GM12878 (cell line): ENCODE data around the gene CCDC134.

Experiments
- ATF2 ChIP-seq: IDR thresholded peaks from 2 replicates; pipeline ENCODE4 v1.6.1; 2012; ENCODE audit warnings: low read length, inconsistent platforms
- CTCF ChIP-seq, 3 experiments: IDR thresholded peaks in 2 of 3; conservative IDR thresholded peaks in 1 of 3; 2 replicates each; pipeline ENCODE4 v1.5.1; 2011; ENCODE audit warnings: low read depth in 3 of 3, low read length in 3 of 3, mild to moderate bottlenecking in 3 of 3, control low read depth in 2 of 3, moderate library complexity in 2 of 3, inconsistent platforms in 1 of 3, mixed read lengths in 1 of 3; ENCODE audit not compliant: control insufficient read depth in 2 of 3, insufficient read depth in 1 of 3; ENCODE audit errors: extremely low read depth in 1 of 3
- POLR2AphosphoS5 ChIP-seq: IDR thresholded peaks from 2 replicates; pipeline ENCODE4 v1.6.1; 2011; ENCODE audit warnings: mild to moderate bottlenecking, low read length, inconsistent platforms
- SP1 ChIP-seq: IDR thresholded peaks from one replicate; pipeline ENCODE4 v1.6.1; 2011; ENCODE audit warnings: low read depth, low read length
- SREBF2 ChIP-seq: IDR thresholded peaks from 2 replicates; pipeline ENCODE4 v1.6.1; 2012; ENCODE audit warnings: mild to moderate bottlenecking, low read length
- SUZ12 ChIP-seq: fragments of 200-600 bp; sonication (generic); IDR thresholded peaks from one replicate; pipeline ENCODE4 v1.6.1; 2018; ENCODE audit warnings: antibody characterized with exemption, mild to moderate bottlenecking; ENCODE audit not compliant: unreplicated experiment
- TCF3 ChIP-seq: IDR thresholded peaks from 2 replicates; pipeline ENCODE4 v1.6.1; 2012; ENCODE audit warnings: low read depth, mild to moderate bottlenecking, low read length, borderline replicate concordance; ENCODE audit not compliant: insufficient read depth

- no peak for TF ChIP-seq POLR2AphosphoS5
- no peak for TF ChIP-seq SUZ12
- TF ChIP-seq ATF2: no peak
- no peak for TF ChIP-seq CTCF (IDR thresholded peaks at IDR 0.05 in 2 of 3, conservative IDR thresholded peaks at IDR 0.05 in 1 of 3; ENCODE audit: control insufficient read depth in 2 of 3, extremely low read depth in 1 of 3, insufficient read depth in 1 of 3, low read depth in 3 of 3, low read length in 3 of 3)
- TF ChIP-seq SREBF2: no peak
- no peak for TF ChIP-seq TCF3
- no peak for TF ChIP-seq SP1
Observed at GRCh38 chr22:41823797-41824196, 23.3 kb downstream of the CCDC134 start.
